IPS-NIHi11 (cell line): ENCODE measurements around the gene TOMM20.
"Not testable (repeated sequence)": the region's sequence is repeated elsewhere in the genome, so short reads cannot be mapped to it uniquely, and the experiment has no call there.

ENCODE experiments used
- DNase-seq: peaks from one replicate; pipeline ENCODE4 v3.0.0; 2012; ENCODE audit warnings: mixed read lengths, low spot score

TOMM20 gene

DNA sequence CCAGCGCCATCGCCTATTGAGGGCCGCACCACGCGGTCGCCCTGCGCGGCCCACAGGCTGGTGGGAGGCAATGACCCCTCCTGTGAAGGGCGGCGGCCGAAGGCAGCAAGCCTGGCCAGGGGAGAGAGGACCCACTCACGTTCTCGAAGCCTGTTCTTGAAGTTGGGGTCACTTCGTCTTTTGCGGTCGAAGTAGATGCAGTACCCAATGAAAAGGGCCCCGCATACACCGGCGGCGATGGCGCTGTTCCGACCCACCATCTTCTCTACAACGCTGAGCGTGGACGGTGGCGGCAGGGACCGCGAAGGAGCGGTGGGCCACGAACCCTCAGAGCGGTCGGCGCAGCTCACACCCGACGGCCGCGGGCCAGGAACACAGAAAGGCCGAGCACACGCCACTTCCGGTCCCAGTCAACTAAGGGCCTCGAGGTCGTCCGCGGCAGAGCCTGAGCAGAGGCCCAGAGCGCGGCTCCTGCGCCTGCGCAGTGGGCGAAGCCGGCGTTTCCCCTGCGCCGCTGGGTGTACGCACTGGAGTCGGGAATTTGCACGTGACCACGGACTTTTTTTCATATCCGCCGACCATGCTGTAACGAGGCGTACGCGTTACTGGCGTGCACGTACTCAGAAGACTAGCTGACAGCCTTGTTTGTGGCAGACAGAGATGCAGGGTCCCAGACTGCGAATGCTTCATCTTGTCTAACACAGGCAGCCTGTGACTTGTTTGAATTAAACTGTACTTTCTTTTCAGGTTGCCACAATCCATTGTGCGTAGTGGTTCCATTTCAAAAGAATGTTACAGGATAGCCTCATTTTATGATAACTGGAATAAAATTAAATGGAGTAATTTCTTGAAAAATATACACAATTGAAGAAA is at the start of gene TOMM20:
TOMM20 (minus strand) TSS at position 382 of the 873 bp plus-strand sequence; CDS start at position 260, 122 bp downstream.
- DNase-seq = peak; percentile 97

- DNase-seq = no peak
Measured at GRCh38 chr1:235176486-235176885, 47.8 kb upstream of the TOMM20 start.

GRCh38 chr1:235169986-235170385 is 41.3 kb upstream of the TOMM20 start:
- no peak for DNase-seq

DNA sequence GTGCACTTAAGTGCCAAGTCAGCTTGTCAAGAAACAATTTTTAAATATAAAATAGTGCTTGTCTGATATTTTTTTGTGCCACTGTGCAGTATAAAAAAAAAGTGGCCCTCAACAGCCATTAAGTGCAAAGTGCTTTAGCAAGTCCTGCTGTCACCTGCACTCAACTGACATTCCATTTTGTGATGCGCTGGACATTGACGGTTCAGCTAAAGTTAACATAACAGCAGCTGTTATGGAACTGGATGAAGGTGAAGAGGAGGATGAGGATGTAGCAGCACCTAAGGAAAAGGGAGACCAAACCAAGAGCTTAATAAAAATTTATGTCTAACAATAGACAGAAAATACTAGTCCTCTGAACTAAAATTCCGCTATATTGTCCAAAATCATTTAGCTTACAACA is 39.7 kb upstream of the TOMM20 start:
- DNase-seq = no peak

- peak; percentile 15 for DNase-seq
Measured at GRCh38 chr1:235161685-235162327, 33.2 kb upstream of the TOMM20 start.

- DNase-seq = peak; percentile 96
Measured at GRCh38 chr1:235160957-235161684, 32.5 kb upstream of the TOMM20 start, which contains the start of gene RBM34. Gene RBM34, minus strand, starts transcription at chr1:235161250. Its CDS starts 24 bp downstream, at chr1:235161226.

GRCh38 chr1:235160383-235160956 is 31.8 kb upstream of the TOMM20 start:
- no peak for DNase-seq

GRCh38 chr1:235159930-235160329 is 31.3 kb upstream of the TOMM20 start:
- DNase-seq = not testable (repeated sequence)

DNA sequence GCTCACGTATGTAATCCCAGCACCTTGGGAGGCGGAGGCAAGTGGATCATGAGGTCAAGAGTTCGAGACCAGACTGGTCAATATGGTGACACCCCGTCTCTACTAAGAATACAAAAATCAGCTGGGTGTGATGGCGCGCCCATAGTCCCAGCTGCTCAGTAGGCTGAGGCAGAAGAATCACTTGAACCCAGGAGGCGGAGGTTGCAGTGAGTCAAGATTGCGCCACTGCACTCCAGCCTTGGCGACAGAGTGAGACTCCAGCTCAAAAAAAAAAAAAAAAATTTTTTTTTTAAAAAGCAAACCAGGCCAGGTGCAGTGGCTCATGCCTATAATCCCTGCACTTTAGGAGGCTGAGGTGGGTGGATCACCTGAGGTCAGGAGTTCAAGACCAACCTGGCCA is 30.6 kb upstream of the TOMM20 start:
- DNase-seq = not testable (repeated sequence)

- DNase-seq = no peak
Measured at GRCh38 chr1:235158680-235159079, 30.0 kb upstream of the TOMM20 start.

GRCh38 chr1:235157150-235157549 is 28.5 kb upstream of the TOMM20 start:
- no peak for DNase-seq

DNA sequence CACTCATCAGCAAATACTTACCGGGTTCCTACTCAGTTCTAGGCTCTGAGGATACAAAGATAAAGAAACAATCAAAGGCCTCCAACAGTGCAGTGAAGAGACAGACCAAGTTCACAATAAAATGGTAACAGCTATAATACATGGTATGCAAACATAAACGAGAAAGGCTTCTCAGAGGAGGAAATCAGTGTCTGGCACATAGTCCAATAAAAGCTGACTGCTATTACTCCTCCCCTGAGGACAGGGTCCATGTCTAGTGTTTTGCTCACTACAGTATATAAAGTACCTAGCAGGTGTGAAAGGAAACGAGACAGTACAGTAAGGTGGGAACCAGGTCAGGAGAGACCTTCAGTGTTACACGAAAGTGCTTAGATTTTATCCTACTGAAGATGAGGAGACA is 28.1 kb upstream of the TOMM20 start:
- no peak for DNase-seq

DNA sequence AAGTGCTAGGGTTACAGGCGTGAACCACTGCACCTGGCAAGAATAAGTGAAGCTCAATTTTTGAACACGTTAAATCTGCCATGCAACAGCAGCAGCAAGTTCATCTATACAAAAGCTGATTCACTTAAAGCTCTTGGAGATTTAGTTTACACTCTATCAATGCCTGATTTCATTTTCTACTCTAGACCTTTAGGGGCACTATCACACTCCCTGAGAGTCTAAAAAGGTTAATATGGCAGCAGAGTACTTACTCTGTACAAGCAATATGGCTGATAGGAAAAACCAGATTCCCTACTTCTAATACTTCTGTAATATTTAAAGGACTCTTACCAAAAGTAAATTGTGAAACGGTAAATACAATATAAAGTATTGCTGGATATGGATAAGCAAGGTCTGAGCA is 27.6 kb upstream of the TOMM20 start:
- no peak for DNase-seq

GRCh38 chr1:235152235-235152634 is 23.6 kb upstream of the TOMM20 start:
- no peak for DNase-seq

DNA sequence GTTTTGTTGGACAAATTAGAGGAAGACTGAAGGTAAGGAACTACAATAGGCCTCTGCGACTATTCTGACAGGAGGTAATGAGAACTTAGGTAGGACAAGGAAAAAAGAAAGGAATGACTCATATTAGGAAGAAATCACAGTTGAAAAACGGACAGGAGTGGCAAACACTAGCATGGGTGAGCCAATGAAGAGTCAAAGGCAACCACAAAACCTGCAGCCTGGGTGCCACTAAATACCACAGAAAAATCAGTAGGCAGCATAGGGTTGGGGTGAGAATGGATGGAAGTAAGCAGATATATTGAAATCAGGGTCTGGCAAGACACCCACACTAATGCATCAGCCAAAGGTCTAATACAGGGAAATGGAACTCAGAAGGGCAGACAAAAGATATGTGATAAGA is 22.4 kb upstream of the TOMM20 start:
- no peak for DNase-seq

- no peak for DNase-seq
Measured at GRCh38 chr1:235149824-235150223, 21.2 kb upstream of the TOMM20 start.

DNA sequence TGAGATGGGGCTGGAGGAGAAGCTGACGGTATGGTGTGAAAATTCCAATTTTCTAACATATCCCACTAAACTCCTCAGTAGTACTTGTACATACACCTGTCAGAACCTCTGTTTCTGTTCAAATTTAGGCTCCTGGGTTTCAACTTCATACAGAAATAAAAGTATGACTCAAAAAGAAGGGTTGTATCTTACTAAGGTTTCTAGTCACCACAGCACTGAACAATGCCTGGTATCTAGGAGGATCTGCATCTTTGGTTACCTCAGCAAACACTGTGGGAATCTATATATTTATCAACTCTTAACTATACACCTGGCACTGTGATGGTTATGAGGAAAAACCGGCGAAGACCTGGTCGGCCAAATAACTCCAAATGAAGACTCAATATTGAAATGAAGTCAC is 18.6 kb upstream of the TOMM20 start:
- no peak for DNase-seq

DNA sequence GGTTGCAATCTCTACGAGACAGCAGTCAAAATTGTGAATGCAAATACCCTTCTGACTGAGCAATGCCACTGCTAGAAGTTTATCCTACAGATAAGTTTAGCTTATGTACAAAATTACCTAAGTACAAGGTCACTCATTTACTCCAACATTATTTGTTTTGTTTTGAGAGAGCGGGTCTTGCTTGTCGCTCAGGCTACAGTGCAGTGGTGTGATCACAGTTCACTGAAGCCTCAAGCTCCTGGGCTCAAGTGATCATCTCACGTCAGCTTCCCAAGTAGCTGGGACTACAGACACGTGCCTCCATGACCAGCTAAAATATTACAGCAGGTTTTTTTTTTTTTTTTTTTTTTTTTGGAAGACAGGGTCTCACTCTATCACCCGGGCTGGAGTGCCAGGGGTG is 17.0 kb upstream of the TOMM20 start:
- DNase-seq = no peak

- DNase-seq = no peak
Measured at GRCh38 chr1:235142991-235143390, 14.4 kb upstream of the TOMM20 start.

GRCh38 chr1:235139315-235139714 is 10.7 kb upstream of the TOMM20 start:
- DNase-seq = no peak

DNA sequence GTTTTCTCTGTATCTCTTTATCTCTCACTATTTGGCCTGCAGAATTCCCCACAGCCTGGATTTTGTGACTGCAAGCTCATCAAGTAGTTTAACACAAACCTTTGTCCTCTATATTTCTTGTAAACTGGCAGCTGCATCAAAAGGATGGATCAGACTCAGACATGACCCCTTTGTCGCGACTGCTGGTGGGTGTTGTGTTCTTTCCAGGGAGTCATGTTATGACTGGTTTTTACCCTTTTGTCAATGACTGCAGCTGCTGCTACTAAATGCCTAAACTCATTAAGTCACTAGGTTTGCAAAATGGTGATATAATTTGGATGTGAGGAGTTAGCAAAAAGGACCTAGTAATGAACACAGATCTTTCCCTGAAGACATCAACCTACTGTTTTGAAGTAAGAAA is 10.2 kb upstream of the TOMM20 start:
- DNase-seq = no peak

- no peak for DNase-seq
Measured at GRCh38 chr1:235136111-235136510, 7.5 kb upstream of the TOMM20 start.
